ENCODE data around the gene BRCA2. TPM values are rescaled to one million over a fixed set of nuclear protein-coding genes. Genes with fewer than 3 reads are reported as not detected.
"Not testable (repeated sequence)": the region's sequence is repeated elsewhere in the genome, so short reads cannot be mapped to it uniquely, and the experiment has no call there.

Gene BRCA2
- total RNA-seq, 1 donor from 2014 or later, result 2.1 TPM

GRCh38 chr13:32309312-32310133 lies 5.8 kb upstream of the BRCA2 start:
- DNase-seq (ENCODE audit: low spot score), result no peak

DNA sequence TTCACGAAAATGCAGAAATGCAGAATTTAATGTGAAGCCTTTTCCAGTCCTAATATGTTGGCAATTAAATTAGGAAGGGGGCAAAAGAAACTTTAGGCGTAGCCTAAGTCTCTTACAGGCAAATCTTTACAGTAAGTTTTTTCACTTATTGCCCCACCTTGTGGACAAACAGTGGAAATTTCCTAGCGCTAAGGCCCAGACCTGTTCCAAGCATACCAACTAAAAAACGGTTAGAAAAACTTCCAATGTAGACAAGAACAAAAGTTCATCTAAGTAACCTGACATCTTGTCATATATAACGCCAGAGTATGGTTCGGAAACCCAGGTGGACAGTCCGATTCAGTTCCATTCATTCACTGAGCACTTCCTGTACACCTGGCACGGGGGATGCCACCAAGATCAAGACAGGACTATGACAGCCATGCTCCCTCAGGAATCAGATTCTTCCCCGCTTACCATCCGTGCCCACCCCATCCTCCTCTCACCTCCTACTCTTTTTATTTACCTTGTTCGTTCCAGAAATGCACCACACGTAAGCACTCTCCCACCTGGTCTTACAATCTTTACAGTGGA lies 5.1 kb upstream of the BRCA2 start:
- no peak for DNase-seq (ENCODE audit: low spot score)

DNA sequence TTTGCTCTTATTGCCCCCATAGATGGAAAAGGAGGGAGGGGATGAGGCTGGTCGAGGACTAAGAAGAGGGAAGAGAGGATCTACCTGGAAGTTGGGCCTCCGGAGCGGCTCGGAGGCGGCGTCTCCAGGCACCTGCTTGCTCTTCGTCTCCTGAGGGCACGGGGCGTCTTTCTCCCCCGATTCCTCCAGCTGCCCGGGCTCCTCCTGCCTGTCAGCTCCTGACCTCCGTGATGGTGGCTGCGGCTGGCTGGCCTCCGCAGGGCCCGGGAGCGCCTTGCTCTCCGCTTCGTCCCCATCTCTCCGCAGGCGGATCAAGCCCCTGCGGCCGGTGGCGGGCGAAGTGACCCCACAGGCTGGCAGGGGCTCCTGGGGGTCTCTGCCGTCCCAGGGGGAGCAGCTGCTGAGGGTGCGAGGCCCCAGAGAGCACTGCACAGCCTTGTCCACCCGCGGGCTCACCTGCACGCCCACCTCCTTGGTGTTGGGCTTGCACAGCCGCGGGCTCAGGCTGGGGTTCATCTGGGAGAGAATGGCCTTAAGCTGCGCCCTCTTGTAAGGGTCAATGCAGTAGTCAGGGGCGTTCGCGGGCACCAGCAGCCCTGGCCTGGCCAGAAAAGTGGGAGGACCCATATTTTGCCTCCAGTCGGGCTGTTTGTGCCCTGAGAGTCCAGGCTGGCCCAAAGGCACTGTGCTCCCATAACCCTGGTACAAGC lies 4.0 kb upstream of the BRCA2 start:
- no peak for DNase-seq (ENCODE audit: low spot score)

DNA sequence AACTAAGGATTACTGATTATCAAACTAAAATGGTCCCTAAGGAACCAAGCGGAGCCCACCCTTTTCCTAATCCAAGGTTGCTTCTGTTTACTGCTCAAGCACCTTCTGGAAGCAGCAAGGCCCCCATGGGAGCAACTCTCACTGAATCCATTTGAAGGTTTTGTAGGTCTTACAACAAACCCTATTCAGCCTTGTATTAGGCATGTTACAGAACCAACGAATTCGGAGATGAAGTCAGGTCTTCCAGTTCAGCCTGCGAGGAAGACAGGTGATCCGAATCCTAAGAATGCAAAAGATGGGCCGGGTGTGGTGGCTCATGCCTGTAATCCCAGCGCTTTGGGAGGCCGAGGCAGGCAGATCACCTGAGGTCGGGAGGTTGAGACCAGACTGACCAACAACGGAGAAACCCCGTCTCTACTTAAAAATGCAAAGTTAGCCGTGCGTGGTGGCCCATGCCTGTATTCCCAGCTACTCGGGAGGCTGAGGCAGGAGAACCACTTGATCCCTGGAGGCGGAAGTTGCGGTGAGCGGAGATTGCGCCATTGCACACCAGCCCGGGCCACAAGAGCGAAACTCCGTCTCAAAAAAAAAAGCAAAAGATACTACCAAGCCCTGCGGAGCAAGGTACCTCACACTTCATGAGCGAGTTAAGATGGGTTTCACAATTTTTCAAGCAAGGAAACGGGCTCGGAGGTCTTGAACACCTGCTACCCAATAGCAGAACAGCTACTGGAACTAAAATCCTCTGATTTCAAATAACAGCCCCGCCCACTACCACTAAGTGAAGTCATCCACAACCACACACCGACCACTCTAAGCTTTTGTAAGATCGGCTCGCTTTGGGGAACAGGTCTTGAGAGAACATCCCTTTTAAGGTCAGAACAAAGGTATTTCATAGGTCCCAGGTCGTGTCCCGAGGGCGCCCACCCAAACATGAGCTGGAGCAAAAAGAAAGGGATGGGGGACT lies 754 bp upstream of the BRCA2 start:
- no peak for DNase-seq (ENCODE audit: low spot score)

DNA sequence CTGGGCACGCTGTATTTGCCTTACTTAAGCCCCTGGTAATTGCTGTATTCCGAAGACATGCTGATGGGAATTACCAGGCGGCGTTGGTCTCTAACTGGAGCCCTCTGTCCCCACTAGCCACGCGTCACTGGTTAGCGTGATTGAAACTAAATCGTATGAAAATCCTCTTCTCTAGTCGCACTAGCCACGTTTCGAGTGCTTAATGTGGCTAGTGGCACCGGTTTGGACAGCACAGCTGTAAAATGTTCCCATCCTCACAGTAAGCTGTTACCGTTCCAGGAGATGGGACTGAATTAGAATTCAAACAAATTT lies 676 bp downstream of the BRCA2 start:
- DNase-seq (ENCODE audit: low spot score), result no peak

DNA sequence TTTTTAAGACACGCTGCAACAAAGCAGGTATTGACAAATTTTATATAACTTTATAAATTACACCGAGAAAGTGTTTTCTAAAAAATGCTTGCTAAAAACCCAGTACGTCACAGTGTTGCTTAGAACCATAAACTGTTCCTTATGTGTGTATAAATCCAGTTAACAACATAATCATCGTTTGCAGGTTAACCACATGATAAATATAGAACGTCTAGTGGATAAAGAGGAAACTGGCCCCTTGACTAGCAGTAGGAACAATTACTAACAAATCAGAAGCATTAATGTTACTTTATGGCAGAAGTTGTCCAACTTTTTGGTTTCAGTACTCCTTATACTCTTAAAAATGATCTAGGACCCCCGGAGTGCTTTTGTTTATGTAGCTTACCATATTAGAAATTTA lies 1.2 kb downstream of the BRCA2 start:
- no peak for DNase-seq (ENCODE audit: low spot score)

DNA sequence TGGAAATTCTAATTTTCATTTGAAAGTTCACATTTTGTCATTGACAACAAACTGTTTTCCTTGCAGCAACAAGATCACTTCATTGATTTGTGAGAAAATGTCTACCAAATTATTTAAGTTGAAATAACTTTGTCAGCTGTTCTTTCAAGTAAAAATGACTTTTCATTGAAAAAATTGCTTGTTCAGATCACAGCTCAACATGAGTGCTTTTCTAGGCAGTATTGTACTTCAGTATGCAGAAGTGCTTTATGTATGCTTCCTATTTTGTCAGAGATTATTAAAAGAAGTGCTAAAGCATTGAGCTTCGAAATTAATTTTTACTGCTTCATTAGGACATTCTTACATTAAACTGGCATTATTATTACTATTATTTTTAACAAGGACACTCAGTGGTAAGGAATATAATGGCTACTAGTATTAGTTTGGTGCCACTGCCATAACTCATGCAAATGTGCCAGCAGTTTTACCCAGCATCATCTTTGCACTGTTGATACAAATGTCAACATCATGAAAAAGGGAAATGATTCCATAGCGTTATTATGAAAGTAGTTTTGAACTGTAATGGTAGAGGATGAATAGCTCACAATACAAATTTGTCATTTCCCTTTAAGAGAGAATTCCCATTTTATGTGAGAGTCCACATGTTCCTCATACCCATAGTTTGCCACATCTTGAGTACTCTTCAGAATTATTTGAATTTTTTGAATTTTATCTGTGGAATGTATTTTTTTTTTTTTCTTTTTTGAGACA lies 2.6 kb downstream of the BRCA2 start:
- no peak for DNase-seq (ENCODE audit: low spot score)

DNA sequence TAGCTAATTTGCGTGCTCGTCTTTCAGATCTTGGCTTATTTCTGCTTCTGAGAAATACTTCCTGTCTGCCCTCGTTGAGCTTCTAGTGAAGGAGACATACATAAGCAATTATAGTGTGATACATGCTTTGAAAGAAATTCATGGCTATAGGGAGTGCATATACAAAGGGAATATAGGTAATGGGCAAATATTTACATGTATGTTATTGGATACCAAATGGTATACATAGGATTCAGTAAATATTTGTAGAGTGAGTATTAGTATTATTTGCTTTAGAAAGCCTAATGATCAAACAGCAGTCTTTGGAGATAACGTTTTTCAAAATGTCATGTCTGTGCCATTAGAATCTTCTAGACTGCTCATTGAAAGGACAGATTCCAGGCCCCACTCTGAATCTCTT lies 5.2 kb downstream of the BRCA2 start:
- no peak for DNase-seq (ENCODE audit: low spot score)

- DNase-seq (ENCODE audit: low spot score), result no peak
These were observed 8.6 kb downstream of the BRCA2 start for GRCh38 chr13:32323912-32324311.

- no peak for DNase-seq (ENCODE audit: low spot score)
These were observed 15.1 kb downstream of the BRCA2 start for GRCh38 chr13:32330441-32330840.

DNA sequence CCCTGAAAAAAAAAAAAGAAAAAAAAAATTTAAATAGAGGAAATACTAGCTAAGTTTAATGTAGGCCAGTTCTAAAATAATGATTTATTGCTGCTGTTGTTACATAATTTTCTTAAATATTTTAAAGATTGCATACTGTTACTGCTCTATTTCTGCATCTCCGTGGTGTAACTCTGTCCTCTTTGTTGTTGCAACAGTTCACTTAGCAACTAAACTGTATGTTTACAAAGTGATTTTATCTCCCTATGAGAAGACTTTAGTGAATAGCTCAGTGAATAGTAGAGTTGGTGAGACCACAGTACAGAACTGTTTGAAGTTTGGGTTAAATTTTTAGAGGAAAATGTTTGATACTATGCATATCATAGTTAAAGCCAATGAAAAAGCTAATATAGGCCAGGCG lies 19.4 kb downstream of the BRCA2 start:
- no peak for DNase-seq (ENCODE audit: low spot score)

- no peak for DNase-seq (ENCODE audit: low spot score)
These were observed 25.6 kb downstream of the BRCA2 start for GRCh38 chr13:32340914-32341313.

DNA sequence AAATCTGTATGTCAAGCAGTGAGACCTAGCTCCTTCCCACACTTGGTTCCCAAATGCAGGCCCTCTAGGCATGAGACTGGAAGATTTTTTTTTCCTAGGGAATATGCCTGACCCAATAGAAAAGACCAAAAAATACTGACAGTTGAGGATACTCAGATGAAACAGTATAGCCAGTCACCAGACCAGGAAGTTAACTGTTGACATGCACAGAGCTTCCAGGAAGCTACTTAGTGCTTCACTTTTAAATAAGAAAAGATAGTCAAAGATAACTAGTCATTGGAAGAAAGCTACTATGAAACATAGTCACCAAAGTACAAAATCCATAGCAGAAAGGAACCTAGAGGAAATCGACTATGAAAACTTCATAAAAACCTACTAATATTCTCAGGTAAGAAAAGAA lies 32.3 kb downstream of the BRCA2 start:
- no peak for DNase-seq (ENCODE audit: low spot score)

- DNase-seq (ENCODE audit: low spot score), result not testable (repeated sequence)
These were observed 35.6 kb downstream of the BRCA2 start for GRCh38 chr13:32350839-32351441.

- no peak for DNase-seq (ENCODE audit: low spot score)
These were observed 38.7 kb downstream of the BRCA2 start for GRCh38 chr13:32354040-32354439.

DNA sequence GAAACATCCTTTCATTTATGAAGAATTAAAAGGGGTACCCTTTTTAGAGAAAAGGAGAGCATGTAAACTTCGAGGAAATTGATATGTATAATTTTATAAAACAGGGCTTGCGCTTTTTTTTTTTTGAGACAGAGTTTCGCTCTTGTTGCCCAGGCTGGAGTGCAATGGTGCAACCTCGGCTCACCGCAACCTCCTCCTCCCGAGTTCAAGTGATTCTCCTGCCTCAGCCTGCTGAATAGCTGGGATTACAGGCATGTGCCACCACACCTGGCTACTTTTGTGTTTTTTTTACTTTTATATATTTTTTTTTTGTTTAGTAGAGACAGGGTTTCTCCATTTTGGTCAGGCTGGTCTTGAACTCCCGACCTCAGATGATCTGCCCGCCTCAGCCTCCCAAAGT lies 40.6 kb downstream of the BRCA2 start:
- not testable (repeated sequence) for DNase-seq (ENCODE audit: low spot score)

DNA sequence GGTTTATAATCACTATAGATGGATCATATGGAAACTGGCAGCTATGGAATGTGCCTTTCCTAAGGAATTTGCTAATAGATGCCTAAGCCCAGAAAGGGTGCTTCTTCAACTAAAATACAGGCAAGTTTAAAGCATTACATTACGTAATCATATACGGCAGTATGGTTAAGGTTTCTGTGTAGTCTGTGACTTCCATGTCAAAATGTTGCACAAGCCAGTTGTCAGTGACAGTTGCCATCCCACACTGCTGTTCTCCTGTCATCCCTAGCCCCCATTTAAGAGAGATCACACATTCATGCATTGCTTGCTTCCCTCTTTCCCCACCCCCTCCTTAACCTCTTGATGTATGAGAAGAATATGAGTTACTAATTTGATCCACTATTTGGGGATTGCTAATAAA lies 47.3 kb downstream of the BRCA2 start:
- DNase-seq (ENCODE audit: low spot score), result no peak

- no peak for DNase-seq (ENCODE audit: low spot score)
These were observed 55.5 kb downstream of the BRCA2 start for GRCh38 chr13:32370805-32371204.

DNA sequence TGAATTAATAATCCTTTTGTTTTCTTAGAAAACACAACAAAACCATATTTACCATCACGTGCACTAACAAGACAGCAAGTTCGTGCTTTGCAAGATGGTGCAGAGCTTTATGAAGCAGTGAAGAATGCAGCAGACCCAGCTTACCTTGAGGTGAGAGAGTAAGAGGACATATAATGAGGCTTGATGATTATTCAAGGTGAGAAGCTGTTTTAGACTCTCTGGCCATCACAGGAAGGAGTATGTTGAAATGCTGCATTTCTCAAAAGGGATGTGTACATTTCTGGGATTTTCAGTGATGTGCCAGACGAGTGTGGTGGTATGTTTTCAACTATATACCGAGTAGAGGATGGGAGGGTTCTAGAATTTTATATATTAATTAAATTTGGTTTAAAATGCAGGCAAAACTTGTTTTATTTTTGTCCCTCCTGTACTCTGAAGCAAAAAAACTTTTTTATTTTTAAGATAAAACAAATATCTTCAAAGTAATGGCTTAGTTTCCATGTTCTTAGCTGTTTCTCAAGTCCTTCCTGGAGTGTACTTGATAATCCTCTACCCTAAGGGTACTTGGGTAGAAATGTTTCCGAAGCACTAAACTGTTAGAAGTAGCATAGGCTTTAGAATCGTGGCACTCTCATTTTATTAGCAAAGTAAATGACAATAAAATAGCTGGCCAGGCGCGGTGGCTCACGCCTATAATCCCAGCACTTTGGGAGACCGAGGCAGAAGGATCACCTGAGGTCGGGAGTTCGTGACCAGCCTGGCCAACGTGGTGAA lies 61.5 kb downstream of the BRCA2 start:
- DNase-seq (ENCODE audit: low spot score), result no peak

- DNase-seq (ENCODE audit: low spot score), result no peak
These were observed 62.7 kb downstream of the BRCA2 start for GRCh38 chr13:32378012-32378411.

Measured in ureter (tissue), 1 donor.